CD14-positive monocyte (primary cell): ENCODE measurements around the gene RHOC. TPM values are rescaled to one million over a fixed set of nuclear protein-coding genes. Genes with fewer than 3 reads are reported as not detected.
"Not testable (repeated sequence)": the region's sequence is repeated elsewhere in the genome, so short reads cannot be mapped to it uniquely, and the experiment has no call there.

Source experiments
- DNase-seq, 3 donors: peaks; one replicate each; pipeline ENCODE4 v3.0.0-alpha.2; 2011 to 2022
- H2AFZ ChIP-seq: 2 replicates; pipeline ENCODE4 v1.6.0; 2012; ENCODE audit warnings: mild to moderate bottlenecking, low read depth, low read length, inconsistent platforms; ENCODE audit not compliant: insufficient read depth, poor library complexity, severe bottlenecking
- H3K27ac ChIP-seq, 2 donors: 1 replicate in 1 of 2; 2 replicates in 1 of 2; pipeline ENCODE4 v1.5.1; 2012 to 2013; ENCODE audit warnings: low read length in 2 of 2, control low read depth in 1 of 2, inconsistent platforms in 1 of 2, low read depth in 1 of 2, mild to moderate bottlenecking in 1 of 2
- H3K27me3 ChIP-seq, 2 donors: one replicate each; pipeline versions ENCODE4 v1.6.0 to v1.6.1; 2011 to 2013; ENCODE audit warnings: low read length in 2 of 2; ENCODE audit not compliant: control insufficient read depth in 2 of 2, insufficient read depth in 2 of 2
- H3K36me3 ChIP-seq, 2 donors: replicated peaks in 1 of 2; 1 replicate in 1 of 2; 2 replicates in 1 of 2; pipeline versions ENCODE4 v1.5.1 to v1.6.1; 2012 to 2013; ENCODE audit warnings: low read length in 2 of 2, control low read depth in 1 of 2, inconsistent platforms in 1 of 2, mild to moderate bottlenecking in 1 of 2; ENCODE audit not compliant: insufficient read depth in 2 of 2, control insufficient read depth in 1 of 2
- H3K4me1 ChIP-seq, 2 donors: 1 replicate in 1 of 2; 2 replicates in 1 of 2; pipeline versions ENCODE4 v1.5.1 to v1.6.1; 2012 to 2013; ENCODE audit warnings: low read length in 2 of 2, control low read depth in 1 of 2, inconsistent platforms in 1 of 2, mild to moderate bottlenecking in 1 of 2, moderate library complexity in 1 of 2; ENCODE audit not compliant: insufficient read depth in 2 of 2, control insufficient read depth in 1 of 2
- H3K4me2 ChIP-seq: replicated peaks from 2 replicates; pipeline ENCODE3; 2012; ENCODE audit warnings: low read length, moderate library complexity, mild to moderate bottlenecking; ENCODE audit not compliant: poor library complexity, severe bottlenecking; ENCODE audit errors: extremely low read depth
- H3K4me3 ChIP-seq, 3 experiments: fragments of 200-600 bp in 1 of 3; sonication (generic) in 1 of 3; replicated peaks in 1 of 3; 1 replicate in 2 of 3; 2 replicates in 1 of 3; pipeline ENCODE4 v1.5.1; 2011 to 2013; ENCODE audit warnings: low read length in 3 of 3, mild to moderate bottlenecking in 3 of 3, control low read depth in 2 of 3, low read depth in 2 of 3, inconsistent platforms in 1 of 3, moderate library complexity in 1 of 3
- H3K79me2 ChIP-seq: 2 replicates; pipeline ENCODE4 v1.6.0; 2012; ENCODE audit warnings: mild to moderate bottlenecking, control low read depth, inconsistent platforms, low read length, moderate library complexity; ENCODE audit not compliant: insufficient read depth
- H3K9ac ChIP-seq: 2 replicates; pipeline ENCODE4 v1.6.0; 2017; ENCODE audit warnings: low read length, mild to moderate bottlenecking; ENCODE audit not compliant: insufficient read depth, poor library complexity, severe bottlenecking
- H3K9me3 ChIP-seq, 2 donors: replicated peaks in 1 of 2; 1 replicate in 1 of 2; 2 replicates in 1 of 2; pipeline versions ENCODE4 v1.5.1 to v1.6.1; 2012 to 2013; ENCODE audit warnings: low read length in 2 of 2, control low read depth in 1 of 2; ENCODE audit not compliant: control insufficient read depth in 1 of 2, insufficient read depth in 1 of 2
- H4K20me1 ChIP-seq: 2 replicates; pipeline ENCODE4 v1.6.0; 2012; ENCODE audit warnings: mild to moderate bottlenecking, low read length, control low read depth, moderate library complexity; ENCODE audit not compliant: insufficient read depth
- H3K27ac Mint-ChIP-seq, 7 donors: one replicate each; pipeline ENCODE4 v1.8.0; 2020; ENCODE audit warnings: mild to moderate bottlenecking in 7 of 7, mixed read lengths in 7 of 7, moderate library complexity in 6 of 7, inconsistent platforms in 2 of 7
- H3K27me3 Mint-ChIP-seq, 3 donors: one replicate each; pipeline ENCODE4 v1.8.0; 2021 to 2022; ENCODE audit warnings: low read depth in 3 of 3, mild to moderate bottlenecking in 3 of 3, mixed read lengths in 3 of 3, moderate library complexity in 3 of 3, inconsistent platforms in 1 of 3
- H3K36me3 Mint-ChIP-seq, 2 donors: one replicate each; pipeline ENCODE4 v1.8.0; 2020; ENCODE audit warnings: mixed read lengths in 2 of 2, inconsistent platforms in 1 of 2, mild to moderate bottlenecking in 1 of 2
- H3K4me1 Mint-ChIP-seq: one replicate; pipeline ENCODE4 v1.8.0; 2020; ENCODE audit warnings: mild to moderate bottlenecking, mixed read lengths
- H3K4me3 Mint-ChIP-seq, 2 donors: one replicate each; pipeline ENCODE4 v1.8.0; 2020; ENCODE audit warnings: mild to moderate bottlenecking in 2 of 2, mixed read lengths in 2 of 2, moderate library complexity in 1 of 2
- H3K9me3 Mint-ChIP-seq, 7 donors: one replicate each; pipeline ENCODE4 v1.8.0; 2020 to 2022; ENCODE audit warnings: mixed read lengths in 7 of 7, mild to moderate bottlenecking in 6 of 7, moderate library complexity in 6 of 7, inconsistent platforms in 2 of 7
- CTCF ChIP-seq: fragments of 200-600 bp; IDR thresholded peaks from one replicate; pipeline ENCODE4 v1.8.0; 2022; ENCODE audit warnings: antibody characterized with exemption, mild to moderate bottlenecking
- WGBS: methylation state at CpG from one replicate; pipeline ENCODE4 v1.1.5; 2013; ENCODE audit warnings: missing lambda C conversion rate; ENCODE audit not compliant: insufficient coverage; 5-methylcytosine and 5-hydroxymethylcytosine counted together
- intact Hi-C, 2 donors: fragments of 100-400 bp; cut with micrococcal nuclease; formaldehyde crosslinking; loops; one replicate each; pipeline versions ENCODE4 v1.15.0 to v1.15.1; 2023
- polyA plus RNA-seq, 3 donors: library from polyadenylated mRNA; depleted of rRNA in 1 of 3; unstranded in 2 of 3; stranded (reverse) in 1 of 3; fragments of 300-500 nt in 2 of 3; fragments of >200 nt in 1 of 3; fragmentation: Illumina TruSeq in 2 of 3; gene quantifications; 1 replicate in 2 of 3; 2 replicates in 1 of 3; pipeline ENCODE4 v1.2.3, GENCODE V29; 2012 to 2021

The RHOC gene
- polyA plus RNA-seq, 3 donors, result 78.9 to 119 (median 91.5) TPM

- Mint-ChIP-seq H3K27ac (peak overlapping the region in 1 of 7 donors; percentile 59), H3K36me3 (peaks cover 0 to 1% of the 10 kb centered on the region in 2 donors)
Measured at GRCh38 chr1:112721966-112722524, 15.1 kb upstream of the RHOC start.

GRCh38 chr1:112721294-112721693 is 14.4 kb upstream of the RHOC start:
- DNase-seq, H3K4me3 Mint-ChIP-seq, H3K9ac ChIP-seq, H3K79me2 ChIP-seq, H3K36me3 Mint-ChIP-seq, H3K36me3 ChIP-seq, H3K4me3 ChIP-seq, H3K9me3 ChIP-seq, H2AFZ ChIP-seq, intact Hi-C loops, H3K27ac ChIP-seq, H4K20me1 ChIP-seq, H3K27ac Mint-ChIP-seq, H3K9me3 Mint-ChIP-seq, H3K27me3 ChIP-seq, H3K4me2 ChIP-seq: not testable (repeated sequence)
- H3K4me1 ChIP-seq, result peaks cover 18 to 24% of the 10 kb centered on the region in 2 donors
- 80% methylated on average over 1 of the region's 2 CpGs for WGBS
- H3K4me1 Mint-ChIP-seq, result peaks cover 19% of the 10 kb centered on the region
- peaks cover 16 to 26% (median 20%) of the 10 kb centered on the region in 3 donors for H3K27me3 Mint-ChIP-seq

More at GRCh38 chr1:112721966-112722524, 15.1 kb upstream of the RHOC start:
- Histone ChIP-seq H4K20me1 (no peaks in the 10 kb centered on the region), H3K36me3 (no peaks in the 10 kb centered on the region), H3K9me3 (no peaks in the 10 kb centered on the region), H3K4me3 (no peak overlapping the region), H3K27me3 (peaks cover 0 to 7% of the 10 kb centered on the region in 2 donors), H3K4me1 (peaks cover 17 to 23% of the 10 kb centered on the region in 2 donors), H3K4me2 (no peak overlapping the region), H3K79me2 (no peaks in the 10 kb centered on the region), H3K9ac (no peak overlapping the region), H3K27ac (no peak overlapping the region), H2AFZ (no peak overlapping the region)
- no peak for TF ChIP-seq CTCF
- H3K4me3 Mint-ChIP-seq, result no peak overlapping the region
- peaks cover 16 to 19% (median 18%) of the 10 kb centered on the region in 3 donors for H3K27me3 Mint-ChIP-seq
- peaks cover 0 to 1% (median 0%) of the 10 kb centered on the region in 7 donors for H3K9me3 Mint-ChIP-seq
- H3K4me1 Mint-ChIP-seq, result peaks cover 17% of the 10 kb centered on the region
- 68% methylated on average over 7 of the region's 10 CpGs for WGBS
- no peak for DNase-seq
- intact Hi-C loops, result no loop called here
